HG03108 (cell line): ENCODE data around the gene EVC.

ENCODE experiments used
- ATAC-seq: cut with Tn5 transposase; IDR thresholded peaks from one replicate; pipeline ENCODE4 v1.9.1; 2021; ENCODE audit warnings: moderate library complexity; ENCODE audit not compliant: unreplicated experiment

The EVC gene

DNA sequence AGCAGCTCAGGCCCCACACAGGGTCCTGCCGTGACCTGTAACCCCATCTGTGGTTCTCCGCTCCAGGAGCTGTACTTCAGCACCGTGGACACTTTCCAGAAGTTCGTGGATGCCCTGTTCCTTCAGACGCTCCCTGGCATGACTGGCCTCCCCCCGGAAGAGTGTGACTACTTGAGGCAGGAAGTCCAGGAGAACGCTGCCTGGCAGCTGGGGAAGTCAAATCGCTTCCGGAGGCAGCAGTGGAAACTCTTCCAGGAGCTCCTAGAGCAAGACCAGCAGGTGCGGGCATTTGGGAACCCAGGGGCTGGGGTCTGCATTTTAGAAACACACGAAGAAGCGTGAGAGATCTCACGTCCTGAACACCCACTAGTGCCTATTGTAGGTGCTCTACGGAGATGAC is 72.5 kb downstream of the EVC start:
- no peak for ATAC-seq

DNA sequence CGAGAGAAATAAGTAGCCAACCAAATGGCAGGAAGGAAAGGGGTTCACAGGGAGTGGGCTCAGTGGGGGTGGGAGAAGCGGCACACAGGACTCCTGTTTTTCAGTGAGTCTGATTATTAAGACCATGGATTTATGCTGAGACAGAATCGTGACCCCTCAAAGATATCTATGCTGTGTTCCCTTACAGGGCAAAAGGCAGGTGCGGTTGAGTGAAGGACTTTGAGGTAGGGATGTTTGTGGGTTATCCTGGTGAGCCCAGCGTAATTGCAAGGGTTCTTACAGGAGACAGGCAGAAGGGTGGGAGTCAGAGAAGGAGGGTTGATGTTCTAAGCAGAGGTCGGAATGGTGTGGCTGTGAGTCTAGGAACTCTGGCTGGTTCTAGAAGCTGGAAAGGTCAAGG is 73.0 kb downstream of the EVC start:
- no peak for ATAC-seq

DNA sequence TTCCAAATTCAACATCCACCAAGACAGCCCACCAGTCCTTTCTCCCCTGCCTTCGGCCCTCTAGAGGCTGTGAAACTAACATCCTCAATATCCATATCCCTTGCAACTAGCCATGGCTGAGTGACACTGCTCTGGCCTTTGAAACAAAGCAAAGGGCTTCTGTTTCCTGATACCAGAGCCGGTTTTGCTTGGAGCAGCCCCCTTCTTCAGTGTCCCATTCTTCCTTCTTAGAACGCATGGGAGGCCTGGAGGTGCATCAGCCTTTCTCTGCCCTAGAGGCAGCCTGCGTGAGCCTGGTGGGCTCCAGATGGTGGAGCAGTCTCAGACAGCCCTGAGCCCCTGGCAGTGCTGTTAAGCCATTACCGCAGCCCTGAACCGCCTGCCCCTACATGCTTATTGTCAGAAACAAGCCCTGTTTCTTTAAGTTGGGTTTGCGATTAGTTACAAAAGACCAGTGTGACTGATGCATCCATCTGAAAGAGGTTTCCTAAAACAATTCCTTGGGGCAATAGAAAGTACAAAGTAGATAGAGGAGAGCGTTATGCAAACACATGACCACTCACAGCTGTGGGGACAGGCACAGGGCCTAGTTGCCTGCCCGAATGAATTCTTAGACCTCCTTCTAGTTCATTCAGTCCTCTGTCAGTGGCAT is 74.1 kb downstream of the EVC start:
- ATAC-seq: no peak

DNA sequence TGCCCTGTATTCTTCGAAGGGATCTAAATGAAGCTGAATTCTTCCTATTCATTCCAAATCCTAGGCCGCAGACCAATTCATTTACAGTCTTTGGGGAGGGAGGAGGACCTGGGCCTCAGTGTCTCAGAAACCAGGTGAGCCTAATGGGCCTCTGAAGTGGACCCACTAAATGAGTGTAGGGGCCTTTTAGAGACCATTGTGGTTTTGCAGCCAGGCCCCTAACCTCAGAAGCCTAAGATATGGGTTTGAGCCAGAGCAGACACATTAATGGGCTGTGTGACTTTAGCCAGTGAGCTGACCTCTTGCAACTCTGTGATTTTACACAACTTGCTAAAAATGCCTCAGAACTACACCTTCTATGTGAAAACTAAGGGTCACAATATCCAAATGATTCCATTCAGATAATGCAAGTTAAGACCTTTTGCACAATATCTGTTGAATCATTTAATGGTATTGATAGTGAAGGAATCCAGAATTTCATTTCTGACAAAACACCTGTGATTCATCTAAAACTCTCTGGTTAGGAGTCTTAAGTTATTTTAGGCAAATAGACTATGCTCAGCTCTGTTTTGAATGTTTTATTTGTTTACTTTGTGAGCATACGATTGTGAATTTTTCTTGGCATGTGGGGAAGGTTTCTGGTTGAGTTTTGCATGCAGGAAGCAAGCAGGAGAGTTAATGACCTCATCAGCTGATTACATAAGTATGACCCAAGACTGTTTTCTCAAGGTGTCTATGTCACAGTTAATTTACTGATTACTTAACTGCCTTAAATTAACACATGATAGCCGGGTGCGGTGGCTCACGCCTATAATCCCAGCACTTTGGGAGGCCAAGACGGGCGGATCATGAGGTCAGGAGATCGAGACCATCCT is 75.0 kb downstream of the EVC start:
- ATAC-seq: no peak

DNA sequence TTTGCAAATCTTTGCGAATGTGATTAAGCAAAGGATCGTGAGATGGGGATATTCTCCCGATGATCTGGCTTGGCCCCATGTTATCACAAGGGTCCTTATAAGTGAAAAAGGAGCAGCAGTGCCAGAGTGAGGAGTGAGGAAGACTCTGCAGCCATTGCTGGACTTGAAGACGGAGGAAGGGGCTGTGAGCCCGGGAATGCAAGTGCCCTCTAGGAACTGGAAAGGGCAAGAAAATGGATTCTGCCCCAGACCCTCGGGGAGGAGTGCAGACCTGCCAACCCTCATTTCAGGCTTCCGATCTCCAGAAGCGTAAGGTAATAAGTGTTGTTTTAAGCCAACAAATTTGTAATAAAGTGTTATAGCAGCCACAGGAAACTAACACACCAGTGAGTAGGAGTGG is 76.3 kb downstream of the EVC start:
- ATAC-seq: no peak

DNA sequence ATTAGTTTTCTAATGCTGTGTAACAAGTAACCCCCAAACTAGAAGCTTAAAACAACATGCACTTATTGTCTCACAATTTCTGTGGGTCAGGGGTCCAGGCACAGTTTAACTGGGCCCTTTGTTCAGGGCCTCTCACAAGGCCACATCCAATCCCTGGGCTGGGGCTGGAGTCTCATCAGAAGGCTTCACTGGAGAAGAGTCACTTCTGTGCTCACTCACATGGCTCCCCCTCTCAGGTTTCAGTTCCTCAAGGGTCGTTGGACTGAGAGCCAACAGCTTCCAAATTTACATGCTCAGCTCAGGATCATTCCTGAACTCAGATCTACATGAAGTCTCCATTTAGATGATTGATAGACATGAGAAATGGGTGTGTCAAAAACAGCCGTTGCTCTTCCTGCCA is 77.1 kb downstream of the EVC start:
- ATAC-seq: no peak

DNA sequence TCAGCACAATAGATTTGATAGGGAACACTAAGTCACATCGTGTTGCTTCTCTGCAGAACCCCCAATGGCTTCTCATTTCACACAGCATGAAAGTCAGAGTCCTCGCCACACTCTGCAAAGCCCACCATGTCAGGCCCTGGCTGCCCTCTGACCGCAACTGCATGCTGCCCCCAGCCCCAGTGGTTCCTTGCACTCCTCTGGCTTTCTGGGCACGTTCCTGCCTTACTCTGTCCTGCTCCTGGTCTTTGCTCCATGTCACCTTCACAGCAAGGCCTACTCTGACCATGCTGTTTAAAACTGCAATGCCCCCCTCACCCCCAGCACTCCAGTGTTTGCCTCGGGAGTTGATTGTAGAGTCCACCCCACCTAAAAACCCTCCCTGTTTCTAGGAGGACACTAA is 78.1 kb downstream of the EVC start:
- no peak for ATAC-seq

DNA sequence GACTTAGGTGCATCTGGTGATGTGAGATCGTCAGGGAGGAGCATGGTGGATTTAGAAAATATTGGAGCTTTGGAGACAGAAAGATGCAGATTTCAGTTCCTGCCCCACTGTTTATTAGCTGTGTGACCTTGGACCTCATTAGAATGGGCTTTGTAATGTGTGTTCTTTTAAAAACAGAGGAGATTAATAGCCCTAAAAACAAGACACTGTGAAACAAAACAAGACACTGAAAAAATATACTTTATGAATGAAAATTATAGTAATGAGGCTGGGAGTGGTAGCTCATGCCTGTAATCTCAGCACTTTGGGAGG is 79.5 kb downstream of the EVC start:
- ATAC-seq: no peak

DNA sequence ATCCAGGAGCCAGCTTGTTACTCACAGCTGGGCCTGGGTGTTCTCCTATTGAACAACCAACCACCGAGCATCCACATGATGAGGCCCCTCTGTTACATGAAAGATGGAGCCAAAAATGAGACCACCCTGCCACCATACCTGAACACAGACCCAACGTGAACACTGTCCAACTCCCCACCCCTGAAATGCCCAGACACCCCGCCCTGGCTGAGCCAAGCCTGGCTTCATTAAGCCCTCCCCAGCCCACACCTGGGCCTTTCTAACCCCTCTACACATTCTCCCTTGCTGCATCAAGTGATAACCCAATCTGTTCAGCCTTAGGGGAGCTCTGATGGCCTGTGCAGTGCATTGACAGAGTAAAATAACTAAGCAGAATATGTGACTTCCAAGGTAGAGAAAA is 80.7 kb downstream of the EVC start:
- no peak for ATAC-seq

DNA sequence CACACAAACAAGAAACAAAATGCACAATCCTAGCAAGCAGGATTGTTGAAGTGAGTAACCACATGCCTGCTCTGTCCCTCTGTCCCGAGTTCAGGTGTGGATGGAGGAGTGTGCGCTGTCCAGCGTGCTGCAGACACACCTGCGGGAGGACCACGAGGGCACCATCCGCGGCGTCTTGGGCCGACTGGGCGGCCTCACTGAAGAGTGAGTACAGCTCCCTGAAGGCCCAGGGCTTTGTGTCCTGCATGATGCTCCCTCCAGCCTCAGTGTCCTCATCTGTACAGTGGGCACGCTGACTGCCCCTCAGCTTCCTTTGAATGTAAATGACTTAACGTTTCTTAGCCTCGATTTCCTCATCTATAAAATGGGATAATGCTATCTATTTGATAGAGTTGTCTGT is 82.5 kb downstream of the EVC start:
- ATAC-seq: no peak

DNA sequence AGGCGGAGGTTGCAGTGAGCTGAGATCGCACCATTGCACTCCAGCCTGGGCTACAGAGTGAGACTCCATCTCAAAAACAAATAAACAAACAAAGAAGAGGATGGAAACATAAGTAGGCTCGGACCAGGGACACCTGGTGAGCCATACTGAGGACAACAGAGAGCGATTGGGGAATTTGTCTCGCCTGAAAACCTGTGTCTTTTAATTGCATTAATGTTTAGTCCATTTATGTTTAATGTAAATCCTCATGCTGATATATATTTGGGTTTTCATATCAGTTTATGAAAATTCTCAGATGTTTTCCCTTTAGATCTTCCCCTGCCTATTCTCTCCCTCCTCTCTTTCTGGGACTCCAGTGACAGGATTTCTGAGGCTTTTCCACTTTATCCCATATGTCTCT is 84.6 kb downstream of the EVC start:
- no peak for ATAC-seq

DNA sequence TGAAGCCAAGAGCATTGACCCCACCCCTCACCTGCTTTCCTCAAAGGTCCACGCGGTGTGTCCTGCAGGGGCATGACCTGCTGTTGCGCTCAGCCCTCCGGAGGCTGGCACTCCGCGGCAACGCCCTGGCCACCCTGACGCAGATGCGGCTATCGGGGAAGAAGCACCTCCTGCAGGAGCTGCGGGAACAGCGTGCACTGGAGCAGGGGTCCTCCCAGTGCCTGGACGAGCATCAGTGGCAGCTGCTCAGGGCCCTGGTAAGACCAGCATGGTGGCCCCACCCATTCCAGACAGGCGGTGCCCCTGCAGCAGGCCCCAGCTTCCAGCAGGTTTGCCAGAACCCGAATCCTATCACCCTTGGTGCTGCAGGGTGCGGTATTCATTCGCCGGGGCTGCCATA is 86.0 kb downstream of the EVC start:
- ATAC-seq: no peak

DNA sequence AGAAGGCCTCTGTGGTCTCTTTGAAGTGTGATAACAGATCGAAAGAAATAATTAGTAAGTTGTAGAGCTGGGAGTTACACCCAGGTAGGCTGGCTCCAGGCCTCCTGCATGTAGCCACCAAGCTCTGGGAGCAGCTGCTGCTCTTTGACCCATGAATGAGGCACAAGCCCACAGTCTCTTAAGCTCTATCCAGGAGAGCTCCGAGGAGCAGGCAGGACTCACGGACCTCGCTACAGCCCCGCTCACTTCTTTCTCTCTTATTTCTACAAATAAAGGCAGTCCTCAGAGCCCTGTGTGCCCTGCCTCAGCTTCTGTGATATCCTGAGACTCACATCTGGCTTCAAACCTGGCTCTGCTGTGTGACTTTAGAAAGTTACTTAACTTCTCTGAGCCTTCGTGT is 86.9 kb downstream of the EVC start:
- ATAC-seq: no peak

DNA sequence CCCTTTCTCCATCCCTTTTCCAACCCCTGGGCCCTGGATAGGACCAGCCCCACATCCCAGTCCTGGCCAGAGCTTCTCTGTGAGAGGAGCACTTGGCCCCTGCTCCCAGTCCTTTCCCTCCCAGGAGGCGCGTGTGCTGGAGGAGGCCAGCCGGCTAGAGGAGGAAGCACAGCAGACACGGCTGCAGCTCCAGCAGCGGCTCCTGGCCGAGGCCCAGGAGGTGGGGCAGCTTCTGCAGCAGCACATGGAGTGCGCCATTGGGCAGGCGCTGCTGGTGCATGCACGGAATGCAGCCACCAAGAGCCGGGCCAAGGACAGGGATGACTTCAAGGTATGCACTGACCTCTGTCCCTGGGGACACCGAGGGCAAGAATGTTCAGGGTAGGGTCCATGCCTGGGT is 87.5 kb downstream of the EVC start:
- ATAC-seq: no peak

DNA sequence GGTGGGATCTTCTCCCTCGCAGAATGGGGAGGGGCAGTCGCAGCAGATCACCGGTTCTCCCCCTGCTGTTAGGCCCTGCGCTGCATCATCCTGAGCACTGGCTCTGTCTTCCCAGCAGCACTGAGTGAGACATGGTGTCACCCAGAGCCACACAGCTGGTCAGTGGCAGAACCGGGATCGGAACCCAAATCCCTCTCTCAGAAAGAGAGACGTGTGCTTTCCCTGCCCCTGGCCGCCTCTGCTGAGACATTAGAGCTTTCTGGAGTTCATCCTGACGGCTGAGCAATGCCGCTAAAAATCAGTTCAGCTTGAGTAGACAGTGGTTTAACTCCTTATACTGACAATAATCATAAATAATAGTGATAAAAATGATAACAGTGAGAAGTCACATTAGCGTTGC is 87.9 kb downstream of the EVC start:
- ATAC-seq: no peak

DNA sequence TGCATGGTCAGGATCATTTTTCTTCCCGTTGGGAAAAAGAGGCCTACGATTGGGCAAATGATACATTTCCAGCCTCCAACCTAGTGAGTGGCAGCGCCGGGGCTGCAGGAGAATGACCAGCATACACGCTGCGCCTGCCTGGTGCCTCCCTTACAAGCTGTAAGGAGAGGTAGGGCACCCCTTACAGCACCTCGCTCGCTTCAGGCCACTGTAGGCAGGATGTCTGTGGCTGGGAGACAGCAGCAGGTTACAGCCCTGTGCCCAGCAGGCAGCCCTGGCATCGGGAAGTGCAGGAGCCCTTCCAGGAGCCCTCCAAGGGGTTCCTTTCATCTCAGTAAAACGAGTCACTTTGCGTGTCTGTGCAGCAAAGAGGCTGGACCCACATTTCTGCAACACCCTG is 88.4 kb downstream of the EVC start:
- no peak for ATAC-seq

DNA sequence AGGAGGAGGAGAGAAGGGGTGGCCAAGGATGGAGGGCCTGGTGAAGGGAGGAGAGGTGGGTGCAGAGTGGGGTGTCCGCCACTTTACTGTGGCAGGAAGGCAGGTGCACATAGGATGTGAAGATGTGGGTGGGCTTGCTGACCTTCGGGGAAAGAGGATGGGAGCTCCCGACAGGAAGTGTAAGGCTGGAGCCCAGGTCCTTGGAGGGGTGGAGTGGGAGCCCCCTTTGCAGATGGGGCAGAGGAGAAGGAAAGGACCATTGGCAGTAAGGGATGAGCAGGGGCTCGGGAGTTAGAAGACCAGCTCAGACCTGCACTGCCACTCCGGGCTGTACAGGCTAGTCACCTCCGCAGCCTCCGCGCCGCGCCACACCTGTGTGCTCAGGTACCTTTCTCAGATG is 89.5 kb downstream of the EVC start:
- ATAC-seq: no peak

DNA sequence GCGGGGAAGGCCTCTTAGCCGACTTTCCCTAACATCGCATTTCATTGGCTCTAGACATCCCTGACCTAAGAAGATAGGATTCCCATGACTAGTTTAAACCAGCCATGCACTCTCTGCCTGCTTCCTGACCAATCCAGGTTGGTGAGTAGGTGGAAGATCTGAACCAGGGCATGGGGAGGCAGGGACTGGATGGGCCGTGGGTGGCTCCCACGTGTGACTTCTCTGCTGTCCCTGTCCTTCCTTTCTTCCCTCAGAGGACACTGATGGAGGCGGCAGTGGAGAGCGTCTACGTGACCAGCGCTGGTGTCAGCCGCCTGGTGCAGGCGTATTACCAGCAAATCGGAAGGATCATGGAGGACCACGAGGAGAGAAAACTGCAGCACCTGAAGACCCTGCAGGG is 90.7 kb downstream of the EVC start:
- no peak for ATAC-seq

DNA sequence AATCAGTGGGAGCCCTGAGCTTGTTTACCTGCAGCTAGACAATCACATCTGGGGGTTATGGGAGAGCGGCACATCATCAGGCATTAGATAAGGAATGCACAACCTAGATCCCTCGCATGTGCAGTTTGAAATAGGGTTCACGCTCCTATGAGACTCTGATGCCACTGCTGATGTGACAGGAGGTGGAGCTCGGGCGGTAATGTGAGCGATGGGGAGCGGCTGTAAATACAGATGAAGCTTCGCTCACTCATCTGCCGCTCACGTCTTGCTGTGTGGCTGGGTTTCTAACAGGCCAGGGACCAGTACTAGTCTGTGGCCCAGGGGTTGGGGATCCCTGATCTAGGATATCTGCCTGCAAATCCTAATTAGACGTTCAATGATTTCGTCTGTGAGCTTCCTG is 91.6 kb downstream of the EVC start:
- no peak for ATAC-seq

DNA sequence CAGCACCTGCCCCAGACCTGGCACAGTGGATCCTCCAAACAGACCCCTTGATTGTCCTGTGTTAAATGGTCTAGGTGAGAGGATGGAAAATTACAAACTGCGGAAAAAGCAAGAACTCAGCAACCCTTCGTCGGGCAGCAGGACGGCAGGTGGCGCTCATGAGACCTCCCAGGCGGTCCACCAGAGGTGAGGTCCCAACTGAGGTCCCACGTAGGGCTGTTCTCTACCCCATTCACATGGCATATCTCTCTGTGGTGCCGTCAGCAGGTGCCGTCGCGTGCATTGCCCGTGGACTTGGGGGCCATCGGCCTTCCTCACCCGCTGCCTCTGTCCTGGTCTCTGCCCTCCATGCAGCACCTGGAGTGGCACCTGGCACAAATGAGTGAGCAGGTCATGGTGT is 93.7 kb downstream of the EVC start:
- no peak for ATAC-seq

DNA sequence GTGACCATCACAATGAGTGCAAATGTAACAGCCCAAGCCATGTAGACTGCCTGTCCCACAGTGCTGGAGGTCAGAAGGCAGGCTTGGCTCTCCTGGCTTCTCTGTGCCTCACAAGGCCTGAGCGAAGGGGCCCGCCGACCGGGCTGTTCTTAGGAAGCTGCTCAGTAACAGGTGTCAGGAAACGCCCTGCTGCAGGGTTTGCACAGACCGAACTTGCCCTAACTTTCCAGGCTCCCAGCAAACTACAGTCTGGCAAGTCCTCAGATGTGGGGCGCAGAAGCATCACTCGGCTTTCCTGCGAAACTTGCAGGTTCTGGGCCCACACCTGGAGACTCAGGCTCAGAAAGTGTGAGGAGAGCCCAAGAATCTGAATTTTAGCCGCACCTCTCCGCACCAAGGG is 94.3 kb downstream of the EVC start:
- ATAC-seq: no peak

DNA sequence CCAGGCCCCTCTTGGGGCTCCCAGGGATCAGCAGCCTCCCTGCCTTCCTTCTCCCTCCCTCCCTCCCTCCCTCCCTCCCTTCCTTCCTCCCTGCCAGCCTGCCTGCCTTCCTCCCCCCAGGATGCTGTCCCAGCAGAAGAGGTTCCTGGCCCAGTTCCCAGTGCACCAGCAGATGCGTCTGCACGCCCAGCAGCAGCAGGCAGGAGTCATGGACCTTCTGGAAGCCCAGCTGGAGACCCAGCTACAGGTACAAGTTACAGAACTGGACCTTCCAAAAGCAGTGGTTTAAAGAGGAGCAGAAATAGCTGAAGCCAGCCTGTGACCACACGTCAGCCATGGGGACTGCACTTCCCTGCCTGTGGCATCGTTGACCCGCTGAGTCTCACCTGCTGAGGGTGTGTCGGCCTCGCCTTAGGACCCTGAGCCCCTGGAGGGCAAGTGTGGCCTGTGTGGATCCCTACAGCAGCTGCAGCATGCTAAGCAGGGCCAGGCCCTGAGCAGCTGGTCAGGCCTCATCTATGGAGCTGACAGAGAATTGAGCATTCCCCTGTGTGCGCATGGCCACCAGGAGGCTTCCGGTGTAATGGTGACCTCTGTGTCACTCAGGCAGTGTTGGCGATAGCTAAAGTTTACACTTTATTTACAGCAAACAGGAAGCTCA is 97.2 kb downstream of the EVC start:
- ATAC-seq: no peak
